ENCODE results near the gene ANO9.

ANO9 gene

GRCh38 chr11:379205-380094 lies 62.4 kb downstream of the ANO9 start:
- DNase-seq (ENCODE audit: low read depth), result no peak
- H3K4me3 ChIP-seq (ENCODE audit: low read length), result no peak overlapping the region
- no peak for TF ChIP-seq CTCF (IDR thresholded peaks at IDR 0.05; ENCODE audit: insufficient read depth, low read depth, low read length, missing control alignments)

GRCh38 chr11:377883-378500 lies 63.8 kb downstream of the ANO9 start:
- no peak overlapping the region for H3K4me3 ChIP-seq (ENCODE audit: low read length)
- DNase-seq (ENCODE audit: low read depth), result no peak
- TF ChIP-seq CTCF (IDR thresholded peaks at IDR 0.05; ENCODE audit: insufficient read depth, low read depth, low read length, missing control alignments), result no peak

- no peak overlapping the region for H3K4me3 ChIP-seq (ENCODE audit: low read length)
- TF ChIP-seq CTCF (IDR thresholded peaks at IDR 0.05; ENCODE audit: insufficient read depth, low read depth, low read length, missing control alignments), result no peak
- no peak for DNase-seq (ENCODE audit: low read depth)
Measured at GRCh38 chr11:377174-377865, 64.5 kb downstream of the ANO9 start.

GRCh38 chr11:376531-377173 lies 65.2 kb downstream of the ANO9 start:
- TF ChIP-seq CTCF (IDR thresholded peaks at IDR 0.05; ENCODE audit: insufficient read depth, low read depth, low read length, missing control alignments), result no peak
- no peak for DNase-seq (ENCODE audit: low read depth)
- no peak overlapping the region for H3K4me3 ChIP-seq (ENCODE audit: low read length)

GRCh38 chr11:375065-376025 lies 66.5 kb downstream of the ANO9 start:
- no peak for DNase-seq (ENCODE audit: low read depth)
- no peak for TF ChIP-seq CTCF (IDR thresholded peaks at IDR 0.05; ENCODE audit: insufficient read depth, low read depth, low read length, missing control alignments)

More at GRCh38 chr11:375065-376025, 66.5 kb downstream of the ANO9 start:
- H3K4me3 ChIP-seq (ENCODE audit: low read length), result no peak overlapping the region
